ENCODE data around the gene CAMTA1.
"Not testable (repeated sequence)": the region's sequence is repeated elsewhere in the genome, so short reads cannot be mapped to it uniquely, and the experiment has no call there.

Gene CAMTA1

DNA sequence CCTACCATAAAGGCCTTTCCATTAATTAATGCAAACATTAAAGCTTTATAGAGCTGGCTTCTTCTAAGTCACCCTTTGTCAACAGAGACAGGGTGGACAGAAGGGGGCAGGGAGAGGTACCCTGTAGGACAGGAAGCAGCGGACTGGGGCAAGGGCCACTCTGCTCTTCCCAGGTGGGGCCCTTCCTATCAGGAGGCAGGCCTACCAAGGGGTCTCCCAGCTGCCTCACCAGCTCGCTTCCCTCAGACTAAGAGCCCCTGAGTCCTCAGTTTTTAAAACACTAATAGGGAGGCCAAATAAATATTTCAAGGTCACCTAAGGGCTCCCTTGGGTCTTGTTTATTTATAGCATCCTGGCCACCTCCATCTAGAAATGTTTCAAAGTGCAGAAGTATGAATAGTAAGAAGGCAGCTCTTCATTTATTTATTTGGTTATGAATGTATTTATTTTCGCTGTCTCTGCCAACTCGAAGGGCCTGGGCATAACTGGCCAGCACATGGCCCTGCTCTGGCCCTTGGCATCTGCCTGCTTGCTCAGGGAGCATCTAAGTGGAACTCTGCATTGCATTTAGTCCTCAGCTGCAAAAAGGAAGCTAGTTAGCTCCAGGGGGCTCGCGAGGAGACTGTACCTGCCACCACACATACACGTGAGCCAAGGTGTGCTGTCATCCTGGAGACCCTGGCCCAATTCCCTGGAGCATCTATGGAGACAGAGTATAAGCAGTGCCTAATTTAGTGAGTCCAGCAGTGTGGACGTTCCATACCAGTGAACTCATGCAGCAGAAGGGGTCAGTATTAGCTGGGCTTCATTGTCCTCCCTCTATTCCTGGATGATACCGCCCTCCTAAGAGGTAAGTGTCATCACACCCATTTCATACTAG lies 590.8 kb downstream of the CAMTA1 start:
- no peak for DNase-seq (ENCODE audit: low read depth in 2 of 3, low spot score in 1 of 3)

DNA sequence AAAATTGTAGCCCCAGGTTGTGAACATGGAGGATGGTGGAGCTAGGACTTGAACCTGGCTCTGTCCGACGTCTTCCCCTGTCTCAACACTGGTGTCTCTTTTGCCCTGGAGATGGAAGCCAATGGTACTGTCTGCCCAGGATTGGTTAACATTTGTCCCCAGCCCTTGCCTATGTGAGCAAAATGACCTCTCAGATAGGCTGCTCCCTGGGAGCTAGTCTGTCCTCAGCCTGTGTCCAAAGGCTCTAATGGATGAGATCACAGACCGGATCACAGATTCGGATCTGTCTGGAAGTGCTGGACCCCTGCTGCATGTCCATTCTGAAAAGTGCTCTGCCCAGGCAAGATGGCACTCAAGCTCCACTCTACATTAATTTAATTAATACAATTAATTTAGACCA lies 591.4 kb downstream of the CAMTA1 start:
- DNase-seq (ENCODE audit: low read depth in 2 of 3, low spot score in 1 of 3), result no peak

DNA sequence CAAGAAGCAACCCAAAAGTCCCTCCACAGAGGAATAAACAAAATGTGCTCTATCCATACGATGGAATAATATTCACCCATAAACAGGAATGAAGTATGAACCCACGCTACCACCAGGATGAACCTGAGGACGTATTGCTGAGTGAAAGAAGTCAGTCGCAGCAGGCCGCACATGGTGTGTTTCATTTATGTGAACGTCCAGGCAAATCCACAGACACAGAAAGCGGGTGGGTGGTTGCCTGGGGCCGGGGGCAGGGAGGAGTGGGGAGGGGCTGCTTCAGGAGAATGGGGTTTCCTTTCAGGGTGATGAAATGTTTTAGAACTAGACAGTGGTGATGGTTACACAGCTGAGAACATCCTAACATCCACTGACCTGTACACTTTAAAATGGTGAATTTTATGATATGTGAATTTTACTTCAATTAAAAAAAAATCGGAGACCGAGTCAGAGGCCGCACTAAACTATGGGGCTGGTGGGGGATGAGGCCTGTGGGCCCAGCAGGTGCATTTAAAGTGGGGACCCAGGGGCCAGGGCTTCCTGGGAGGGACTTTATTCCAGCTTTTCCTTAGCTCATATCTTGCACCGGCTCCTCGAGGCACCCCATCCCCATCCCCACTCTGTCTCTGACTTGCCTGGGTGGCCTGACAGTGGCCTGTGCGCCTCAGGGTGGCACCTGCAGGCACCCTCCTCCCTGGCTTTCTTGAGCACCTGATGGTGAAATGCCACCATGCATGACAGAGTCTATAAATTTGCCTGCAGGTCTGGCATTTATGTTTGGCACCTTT lies 593.3 kb downstream of the CAMTA1 start:
- no peak for DNase-seq (ENCODE audit: low read depth in 2 of 3, low spot score in 1 of 3)

DNA sequence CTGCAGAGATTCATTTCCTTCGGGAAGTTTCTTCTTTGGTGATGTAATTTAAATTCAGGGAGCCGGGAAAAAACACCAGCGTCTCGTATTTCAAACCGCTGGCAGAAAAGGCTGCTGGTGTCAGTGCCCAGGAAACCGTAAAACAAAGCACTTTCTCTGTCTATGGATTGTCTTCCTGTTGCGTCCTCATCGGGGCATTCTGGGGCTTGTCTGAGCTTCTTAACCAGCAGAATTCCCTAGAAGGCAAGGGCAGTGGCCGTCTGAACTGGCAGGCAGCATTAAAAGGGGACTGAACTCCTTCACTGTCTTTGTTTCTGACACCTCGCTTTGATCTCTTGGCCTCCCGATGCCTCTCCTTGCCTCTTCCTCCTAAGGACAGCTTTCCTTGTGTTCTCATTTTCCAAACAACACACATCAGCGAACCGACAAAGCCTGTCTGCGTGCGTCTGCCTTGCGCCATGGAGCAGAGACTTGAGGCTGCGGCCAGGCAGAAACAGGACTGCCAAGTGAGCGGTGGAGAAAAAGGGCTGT lies 594.3 kb downstream of the CAMTA1 start:
- DNase-seq (ENCODE audit: low read depth in 2 of 3, low spot score in 1 of 3), result no peak

DNA sequence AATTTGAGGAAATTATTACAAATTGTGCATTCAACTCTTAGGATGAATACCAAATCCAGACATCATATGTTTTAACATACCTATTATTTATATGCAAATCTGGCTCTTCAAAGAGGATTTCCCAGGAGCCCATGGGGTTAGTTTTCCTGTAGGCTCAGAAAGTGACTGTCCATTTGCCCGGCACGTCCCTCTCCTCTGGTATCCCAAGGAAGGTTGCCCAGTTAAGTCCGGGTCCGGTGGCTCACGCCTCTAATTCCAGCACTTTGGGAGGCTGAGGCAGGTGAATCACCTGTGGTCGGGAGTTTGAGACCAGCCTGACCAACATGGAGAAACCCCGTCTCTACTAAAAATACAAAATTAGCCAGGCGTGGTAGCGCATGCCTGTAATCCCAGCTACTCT lies 594.8 kb downstream of the CAMTA1 start:
- not testable (repeated sequence) for DNase-seq (ENCODE audit: low read depth in 2 of 3, low spot score in 1 of 3)

DNA sequence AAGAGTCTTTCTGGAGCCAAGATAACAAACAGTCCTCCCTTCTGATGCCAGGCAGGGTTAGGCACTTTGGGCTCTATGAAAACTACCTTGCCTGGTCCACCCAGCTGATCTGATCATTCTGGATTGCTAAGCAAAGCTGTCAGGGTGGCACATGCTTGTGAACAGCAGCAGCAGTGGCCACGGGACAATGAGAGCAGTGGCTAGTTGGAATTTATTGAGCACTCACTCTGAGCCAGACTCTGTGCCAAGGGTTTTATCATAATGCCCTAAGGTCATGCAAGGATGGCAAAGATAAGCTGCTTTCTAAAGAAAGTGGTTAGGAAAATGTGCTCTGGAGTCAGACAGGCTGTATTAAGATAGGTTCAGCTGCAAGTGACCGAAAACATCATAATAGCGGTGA lies 595.5 kb downstream of the CAMTA1 start:
- no peak for DNase-seq (ENCODE audit: low read depth in 2 of 3, low spot score in 1 of 3)

DNA sequence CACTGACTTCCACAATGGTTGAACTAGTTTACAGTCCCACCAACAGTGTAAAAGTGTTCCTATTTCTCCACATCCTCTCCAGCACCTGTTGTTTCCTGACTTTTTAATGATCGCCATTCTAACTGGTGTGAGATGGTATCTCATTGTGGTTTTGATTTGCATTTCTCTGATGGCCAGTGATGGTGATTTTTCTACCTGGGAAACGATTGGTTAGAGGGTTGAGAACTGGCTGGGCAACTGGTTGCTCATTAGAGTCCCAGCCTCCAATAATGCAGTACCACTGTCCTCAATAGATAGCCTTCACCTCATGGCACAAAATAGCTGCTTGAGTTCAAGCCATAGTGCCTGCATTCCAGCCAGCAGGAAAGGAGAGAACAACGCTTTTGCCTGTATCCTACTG lies 596.5 kb downstream of the CAMTA1 start:
- DNase-seq (ENCODE audit: low read depth in 2 of 3, low spot score in 1 of 3), result not testable (repeated sequence)

DNA sequence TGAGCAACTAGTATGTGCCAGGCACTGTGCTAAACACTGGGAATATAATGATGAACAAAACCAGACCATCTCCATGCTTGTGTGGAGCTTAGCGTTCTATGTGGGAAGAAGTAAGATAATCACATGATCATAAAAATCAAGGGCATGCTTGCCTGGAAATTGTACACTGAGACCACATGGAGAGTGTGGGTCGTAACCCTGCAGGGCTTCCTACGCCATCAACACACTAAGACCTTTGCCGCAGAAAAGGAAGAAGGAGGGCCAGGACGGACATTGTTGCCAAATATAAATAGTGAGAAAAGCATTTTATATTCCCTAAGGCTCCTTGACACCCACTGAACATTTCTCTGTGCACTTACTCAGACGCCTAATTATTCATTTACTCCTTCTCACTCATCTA lies 597.7 kb downstream of the CAMTA1 start:
- no peak for DNase-seq (ENCODE audit: low read depth in 2 of 3, low spot score in 1 of 3)

DNA sequence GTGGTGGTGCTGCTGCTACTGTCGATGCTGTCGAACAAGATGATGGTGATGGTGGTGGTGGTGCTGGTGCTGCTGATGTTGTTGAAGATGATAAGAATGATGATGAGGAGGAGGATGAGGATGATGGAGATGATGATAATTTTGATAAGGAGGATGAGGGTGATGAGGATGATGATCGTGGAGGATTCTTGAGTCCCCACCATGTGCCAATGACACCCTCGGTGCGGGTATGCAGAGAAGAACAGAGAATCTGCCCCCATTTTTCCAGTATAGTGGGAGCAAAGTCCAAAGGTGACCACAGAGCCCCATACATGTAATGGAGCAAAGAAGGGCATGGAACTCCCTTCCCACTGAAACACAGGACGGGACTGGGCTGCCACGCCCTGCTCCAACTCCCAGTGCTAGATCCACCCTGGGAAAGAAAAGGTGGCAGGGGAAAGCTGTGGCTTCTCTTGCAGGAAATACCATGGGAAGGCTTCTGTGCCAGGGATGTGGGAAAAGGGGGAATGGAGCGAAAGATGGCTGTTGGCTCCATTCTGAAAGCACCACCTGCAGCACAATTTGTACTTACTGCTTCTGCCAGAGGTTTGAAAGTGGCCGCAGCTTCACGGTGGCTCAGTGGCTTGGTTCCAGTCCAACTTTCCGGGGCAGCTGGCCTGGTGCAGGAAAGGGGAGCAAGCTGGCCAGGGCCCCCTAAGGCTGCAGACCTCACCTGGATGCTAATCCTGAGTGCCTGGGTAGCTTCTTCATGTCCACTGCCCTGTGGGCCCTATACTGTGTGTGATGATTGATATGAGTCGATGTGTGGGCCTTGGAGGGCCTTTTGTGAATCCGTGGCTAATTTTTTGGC lies 598.6 kb downstream of the CAMTA1 start:
- DNase-seq (ENCODE audit: low read depth in 2 of 3, low spot score in 1 of 3), result no peak

DNA sequence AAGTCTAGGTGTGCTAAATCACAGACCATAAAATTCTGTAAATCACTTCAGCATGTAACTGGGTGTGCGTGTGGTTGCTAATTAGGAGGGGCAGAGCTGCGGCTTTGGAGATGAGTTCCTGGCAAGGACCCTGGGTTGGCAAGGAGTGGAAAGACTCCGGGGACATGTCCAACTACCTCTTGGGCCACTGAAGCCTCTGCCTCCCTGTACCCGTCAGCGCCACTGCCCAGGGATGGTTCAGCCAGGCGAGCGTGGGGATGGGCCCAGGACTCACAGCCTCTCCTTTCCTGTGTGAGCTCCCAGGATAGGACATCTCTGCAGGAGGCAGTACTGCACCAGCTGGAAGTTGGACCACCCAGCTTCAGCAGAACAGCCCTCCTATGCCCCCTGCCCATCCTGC lies 599.4 kb downstream of the CAMTA1 start:
- DNase-seq (ENCODE audit: low read depth in 2 of 3, low spot score in 1 of 3), result no peak

DNA sequence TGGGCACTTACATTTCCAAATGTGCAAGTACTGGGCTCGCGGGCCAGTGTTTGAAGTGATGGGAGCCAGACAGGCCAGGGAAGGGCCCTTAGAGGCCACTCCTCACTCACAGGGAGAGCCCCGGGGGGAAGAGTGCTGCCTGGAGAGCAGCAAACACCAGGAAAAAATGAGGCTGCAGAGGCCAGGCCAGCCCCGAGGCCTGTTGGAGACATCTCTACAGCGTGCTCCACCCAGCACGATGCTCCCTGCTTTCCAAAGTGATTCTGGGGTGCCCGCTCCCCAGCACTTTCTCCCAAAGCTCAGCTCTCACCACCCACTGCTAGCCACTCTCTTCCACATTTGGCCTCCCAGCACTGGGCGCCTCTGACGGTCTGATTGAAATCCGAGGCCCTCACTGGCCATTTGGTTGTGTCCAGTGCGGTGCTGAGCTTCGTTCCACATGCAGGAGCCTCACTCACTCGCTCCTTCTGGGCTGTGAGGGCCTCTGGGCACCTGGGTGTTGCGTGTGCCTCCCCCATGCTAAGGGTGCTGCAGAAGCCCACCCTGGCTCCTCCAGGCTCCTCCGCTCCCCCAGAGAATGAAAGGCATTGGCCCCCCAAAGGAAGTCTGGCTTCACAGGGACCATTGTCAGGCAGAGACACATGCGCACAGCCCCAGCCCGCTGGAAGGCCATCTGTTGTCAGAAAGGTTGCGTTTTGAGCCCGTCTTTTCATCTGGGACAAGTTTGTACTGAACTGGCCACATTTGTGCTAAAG lies 600.4 kb downstream of the CAMTA1 start:
- DNase-seq (ENCODE audit: low read depth in 2 of 3, low spot score in 1 of 3), result no peak

DNA sequence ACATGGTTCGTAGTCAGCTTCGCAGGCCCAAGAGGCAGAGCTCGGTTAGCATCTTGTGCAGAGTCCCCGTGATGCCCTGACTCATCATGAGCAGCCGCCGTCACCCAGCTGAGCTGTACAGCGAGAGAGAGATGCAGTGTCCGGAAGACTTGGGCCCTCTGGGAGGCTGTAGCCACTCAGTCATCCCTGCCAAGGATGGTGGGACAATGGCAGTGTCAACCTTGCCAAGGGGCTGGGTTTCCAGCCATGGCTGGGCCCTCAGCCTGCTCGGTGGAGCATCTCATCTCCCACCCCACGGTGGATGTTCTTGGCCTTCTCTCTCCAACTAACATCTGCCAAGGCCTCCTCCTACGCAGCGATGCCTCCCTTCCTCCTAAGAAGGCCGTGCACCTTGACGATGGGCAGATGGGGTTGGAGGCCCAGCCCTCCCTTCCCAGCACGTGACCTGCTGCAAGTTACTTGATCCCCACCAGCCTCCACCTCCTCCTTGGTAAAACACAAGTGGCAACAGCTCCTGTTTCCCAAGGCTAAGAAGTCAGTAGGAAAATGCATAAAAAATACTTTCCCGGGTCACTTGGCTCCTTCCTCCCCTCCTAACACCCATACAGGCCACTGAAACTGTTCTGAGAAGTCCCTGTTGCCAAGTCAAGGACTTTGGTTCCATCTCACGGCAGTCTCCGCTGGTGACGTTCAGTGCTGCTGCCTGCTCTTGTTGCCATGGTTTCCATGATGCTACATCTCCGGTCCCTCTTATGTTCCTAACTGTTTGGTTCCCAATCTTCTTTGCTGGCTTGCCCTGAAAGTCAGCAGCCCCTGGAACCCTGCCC lies 601.2 kb downstream of the CAMTA1 start:
- no peak for DNase-seq (ENCODE audit: low read depth in 2 of 3, low spot score in 1 of 3)

DNA sequence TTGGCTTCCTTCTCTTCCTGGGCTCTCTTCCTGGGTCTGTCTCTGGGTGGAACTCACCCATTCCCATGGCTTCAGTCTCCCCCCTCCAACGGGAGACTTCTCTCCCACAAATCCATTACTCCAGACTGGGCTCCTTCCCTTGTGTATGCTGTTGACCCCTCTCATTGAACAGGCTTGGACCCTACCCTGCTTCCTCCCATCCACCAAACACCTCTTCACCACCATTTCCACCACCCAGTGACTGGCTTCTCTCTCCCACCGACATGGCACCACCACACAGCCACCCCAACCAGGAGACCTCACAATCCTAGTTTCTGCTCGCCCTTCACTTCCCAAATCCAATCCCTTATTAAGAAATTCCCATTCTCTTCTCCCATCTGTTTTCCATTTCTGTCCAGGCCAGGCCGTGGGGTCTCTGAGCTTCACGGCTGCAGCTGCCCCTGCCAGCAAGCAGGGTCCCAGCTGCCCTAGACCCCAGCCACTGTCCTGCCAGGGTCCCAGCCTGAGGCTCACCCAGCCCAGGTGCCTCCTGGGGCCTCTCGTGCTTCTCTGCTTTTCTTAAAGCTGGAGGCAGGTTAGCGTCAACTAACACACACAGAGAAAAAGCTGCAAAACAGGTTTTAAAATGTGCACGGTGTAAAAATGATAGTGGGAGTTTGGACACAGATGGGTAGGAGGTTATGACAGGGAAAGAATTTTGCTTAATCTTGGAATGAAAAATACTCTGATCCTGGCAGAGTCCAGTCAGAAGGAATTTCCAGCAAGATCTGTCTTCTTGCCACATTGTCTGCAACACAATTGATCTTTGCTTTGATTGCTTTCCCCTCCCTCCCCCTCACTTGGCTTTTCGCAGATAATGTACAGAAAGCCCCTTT lies 602.0 kb downstream of the CAMTA1 start:
- DNase-seq (ENCODE audit: low read depth in 2 of 3, low spot score in 1 of 3), result no peak

DNA sequence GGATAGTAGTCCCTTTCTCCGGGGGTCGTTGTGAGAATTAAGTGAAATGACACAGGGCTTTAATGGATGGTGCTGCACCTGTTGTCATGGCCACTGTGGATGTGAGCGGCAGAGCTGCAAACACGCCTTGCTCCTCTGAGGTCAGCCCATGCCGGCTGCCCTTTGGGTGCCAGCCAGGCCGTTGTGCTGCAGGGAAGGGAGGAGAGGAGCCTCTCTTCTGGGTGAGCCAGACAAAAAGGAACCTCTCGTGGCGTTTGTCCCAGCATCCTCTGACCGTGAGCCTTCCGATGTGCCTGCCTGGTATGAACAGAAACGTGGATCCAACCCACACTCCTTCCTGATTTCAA lies 602.9 kb downstream of the CAMTA1 start:
- no peak for DNase-seq (ENCODE audit: low read depth in 2 of 3, low spot score in 1 of 3)

DNA sequence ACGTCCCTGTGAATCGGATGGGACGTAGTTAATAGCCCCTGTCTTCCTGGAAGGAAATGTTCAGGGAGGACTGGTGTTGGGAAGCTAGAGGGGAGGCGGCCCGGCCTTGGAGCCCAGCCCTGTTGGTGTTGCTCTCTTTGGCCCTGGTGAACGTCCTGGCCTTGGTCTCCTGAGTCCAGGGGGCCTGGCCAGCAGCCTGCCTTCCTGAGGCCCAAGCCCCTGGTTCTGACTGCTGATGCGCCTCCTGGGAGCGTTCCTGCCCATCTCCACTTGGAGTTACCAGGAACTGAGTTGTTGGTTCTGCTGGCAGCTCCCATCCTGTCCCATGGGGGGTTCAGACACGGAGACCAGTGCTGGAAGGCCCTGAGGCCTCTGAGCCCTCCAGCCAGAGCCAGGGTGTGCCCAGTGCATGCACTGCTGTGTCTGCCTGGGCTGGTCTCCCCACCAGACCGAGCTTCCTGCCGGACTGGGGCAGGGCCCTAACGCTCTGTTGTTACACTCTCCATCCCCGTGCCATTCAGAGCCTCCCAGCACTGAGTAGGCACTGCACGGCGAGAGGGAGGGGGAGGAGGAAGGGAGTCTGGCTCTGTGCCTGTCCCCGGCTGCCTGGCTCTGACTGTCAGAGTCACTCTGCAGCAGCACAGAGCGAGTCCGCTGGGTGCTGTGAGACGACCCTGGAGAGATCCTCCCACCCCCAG lies 603.4 kb downstream of the CAMTA1 start:
- no peak for DNase-seq (ENCODE audit: low read depth in 2 of 3, low spot score in 1 of 3)

DNA sequence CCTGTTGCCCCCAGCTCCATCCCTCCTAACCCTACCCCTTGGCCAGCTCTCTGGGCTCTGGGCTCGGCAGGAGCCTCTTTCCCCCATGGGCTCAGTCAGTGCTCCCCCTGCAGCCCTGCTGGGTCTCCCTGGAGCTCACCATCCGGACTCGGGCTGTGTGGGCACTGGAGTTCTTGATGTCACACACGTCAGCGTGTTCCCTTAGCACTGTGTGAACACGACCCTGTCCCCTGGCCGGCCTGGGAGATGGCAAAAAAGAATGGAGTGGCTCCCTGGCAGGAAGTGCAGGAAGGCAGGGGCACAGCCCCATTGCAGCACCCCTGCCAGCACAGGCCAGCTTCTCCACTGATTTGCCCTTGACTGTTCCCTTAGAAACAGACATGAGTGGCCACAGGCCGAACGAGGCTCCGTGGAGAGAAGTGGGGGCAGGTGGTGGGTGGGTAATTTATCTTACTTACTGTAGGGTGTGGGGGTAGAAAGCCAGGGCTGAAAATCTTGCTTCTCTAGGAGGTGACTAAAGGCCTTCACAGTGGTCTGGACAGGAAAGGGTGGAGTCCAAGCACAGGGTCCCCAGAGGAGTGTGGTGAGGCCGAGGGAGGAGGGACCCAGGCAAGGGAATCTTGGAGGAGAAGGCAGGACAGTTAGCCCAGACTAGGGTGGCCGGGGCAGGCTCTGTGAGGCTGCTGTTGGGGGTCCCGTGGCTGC lies 604.1 kb downstream of the CAMTA1 start:
- DNase-seq (ENCODE audit: low read depth in 2 of 3, low spot score in 1 of 3), result no peak

DNA sequence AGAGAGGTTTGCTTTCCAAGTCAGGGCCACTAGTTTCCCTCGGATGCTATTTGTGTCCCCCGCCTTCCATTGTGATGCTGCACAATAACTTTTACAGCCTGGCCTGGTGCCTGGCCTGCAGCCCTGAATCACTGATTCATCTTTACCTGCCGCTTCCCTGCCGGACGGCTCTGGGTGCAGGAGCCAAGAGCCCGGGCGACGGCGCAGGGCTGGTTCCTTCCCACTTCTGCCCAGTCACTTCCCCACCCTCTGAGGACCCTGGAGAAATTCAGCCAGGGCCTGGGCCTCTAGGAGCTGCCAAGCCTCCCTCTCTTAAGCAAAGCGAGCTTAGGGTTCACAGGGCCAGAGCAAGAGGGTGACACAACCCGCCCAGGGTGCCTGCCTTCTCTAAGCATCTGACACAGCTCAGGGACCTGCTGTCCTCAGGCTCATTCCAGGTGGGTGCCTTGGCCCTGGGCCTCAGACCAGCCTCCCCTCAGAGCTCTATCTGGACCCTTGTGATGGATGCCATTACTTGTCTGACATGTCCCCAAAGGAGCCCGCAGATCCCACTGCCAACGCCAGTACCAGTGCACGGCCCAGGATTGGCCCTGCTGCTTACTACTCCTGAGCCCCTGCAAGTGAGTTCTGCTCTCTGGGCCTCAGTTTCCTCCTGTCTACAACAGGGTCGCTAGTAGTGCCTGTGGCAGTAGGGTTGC lies 604.8 kb downstream of the CAMTA1 start:
- no peak for DNase-seq (ENCODE audit: low read depth in 2 of 3, low spot score in 1 of 3)

Measured in stimulated activated CD4-positive, alpha-beta T cell treated with anti-CD3 and anti-CD28 coated beads, Interleukin-12 subunit alpha, Interleukin-12 subunit beta, amount 100 ng/mL, for 48 hours (primary cell).